ENCODE results near the gene ZNF69.
"Not testable (repeated sequence)": the region's sequence is repeated elsewhere in the genome, so short reads cannot be mapped to it uniquely, and the experiment has no call there.

The ZNF69 gene

GRCh38 chr19:11887611-11888531, at the start of gene ZNF69:
ZNF69 (plus strand) TSS chr19:11887782; CDS start chr19:11887924, 142 bp downstream.
- FAIRE-seq: no peak

- no peak for FAIRE-seq
Observed at GRCh38 chr19:11843722-11844121, 43.9 kb upstream of the ZNF69 start.

- FAIRE-seq: not testable (repeated sequence)
Observed at GRCh38 chr19:11847615-11848014, 40.0 kb upstream of the ZNF69 start.

GRCh38 chr19:11848200-11848593, 39.4 kb upstream of the ZNF69 start:
- no peak for FAIRE-seq

- peak; percentile 15 for FAIRE-seq
Observed at GRCh38 chr19:11848594-11849469, 38.8 kb upstream of the ZNF69 start, which contains the start of gene ZNF439. ZNF439 (plus strand) TSS chr19:11848726; CDS start chr19:11848868, 142 bp downstream.

- not testable (repeated sequence) for FAIRE-seq
Observed at GRCh38 chr19:11850289-11850688, 37.3 kb upstream of the ZNF69 start.

- FAIRE-seq: no peak
Observed at GRCh38 chr19:11853358-11853757, 34.2 kb upstream of the ZNF69 start.

- no peak for FAIRE-seq
Observed at GRCh38 chr19:11856596-11857250, 30.9 kb upstream of the ZNF69 start.

- FAIRE-seq: no peak
Observed at GRCh38 chr19:11860721-11861120, 26.9 kb upstream of the ZNF69 start.

- no peak for FAIRE-seq
Observed at GRCh38 chr19:11861301-11861700, 26.3 kb upstream of the ZNF69 start.

GRCh38 chr19:11867766-11868165, 19.8 kb upstream of the ZNF69 start:
- not testable (repeated sequence) for FAIRE-seq

GRCh38 chr19:11868188-11868587, 19.4 kb upstream of the ZNF69 start:
- no peak for FAIRE-seq

GRCh38 chr19:11872624-11873023, 15.0 kb upstream of the ZNF69 start:
- FAIRE-seq: no peak

- FAIRE-seq: no peak
Observed at GRCh38 chr19:11873762-11874161, 13.8 kb upstream of the ZNF69 start.

- not testable (repeated sequence) for FAIRE-seq
Observed at GRCh38 chr19:11879687-11880266, 7.8 kb upstream of the ZNF69 start.

GRCh38 chr19:11880598-11880997, 7.0 kb upstream of the ZNF69 start:
- no peak for FAIRE-seq

- FAIRE-seq: no peak
Observed at GRCh38 chr19:11881151-11881800, 6.3 kb upstream of the ZNF69 start.

GRCh38 chr19:11882606-11883005, 5.0 kb upstream of the ZNF69 start:
- no peak for FAIRE-seq

- no peak for FAIRE-seq
Observed at GRCh38 chr19:11887234-11887610, 360 bp upstream of the ZNF69 start.

GRCh38 chr19:11889901-11890300, 2.3 kb downstream of the ZNF69 start:
- not testable (repeated sequence) for FAIRE-seq

GRCh38 chr19:11890634-11891033, 3.1 kb downstream of the ZNF69 start:
- FAIRE-seq: no peak

- FAIRE-seq: no peak
Observed at GRCh38 chr19:11894851-11895250, 7.3 kb downstream of the ZNF69 start.
